SKM-1 treated with dmso at 0.1 percent for 144 hours (cell line): ENCODE data around the gene TAS1R3.

Source experiments
- DNase-seq: peaks from one replicate; lab custom pipeline; 2025; ENCODE audit not compliant: unreplicated experiment; lab: John Stamatoyannopoulos, UW

TAS1R3 gene

DNA sequence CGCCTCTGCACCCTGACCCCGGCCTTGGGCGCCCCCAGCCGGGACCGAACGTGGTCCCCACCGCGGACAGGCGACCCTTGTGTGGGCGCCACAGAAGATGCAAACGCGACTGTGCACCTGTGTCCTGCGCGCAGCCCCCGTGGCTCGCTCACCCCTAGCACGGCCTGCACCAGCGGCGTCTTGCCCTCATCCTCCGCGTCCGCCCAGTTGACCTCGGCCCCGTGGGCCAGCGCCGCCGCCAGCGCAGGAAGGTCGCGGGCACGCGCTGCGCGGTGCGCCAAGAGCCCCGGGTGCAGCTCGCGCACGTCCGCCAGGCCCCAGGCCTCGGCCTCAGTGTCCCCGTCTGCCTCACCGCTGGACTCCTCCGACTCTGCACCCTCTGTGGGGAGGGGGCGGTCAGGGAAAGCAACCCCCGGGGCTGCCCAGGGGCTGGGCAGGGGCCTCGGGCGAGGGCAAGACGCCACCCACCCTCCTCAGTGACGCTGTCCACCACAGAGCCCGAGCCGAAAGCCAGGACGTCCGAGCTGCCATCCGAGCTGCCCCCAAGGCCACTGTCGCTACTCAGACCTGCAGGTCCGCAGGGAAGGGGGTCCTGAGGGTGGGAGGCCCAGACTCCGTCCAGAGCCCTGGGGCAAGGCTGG is 36.7 kb upstream of the TAS1R3 start:
- no peak for DNase-seq

GRCh38 chr1:1295154-1295923 is 35.7 kb upstream of the TAS1R3 start:
- DNase-seq = no peak

DNA sequence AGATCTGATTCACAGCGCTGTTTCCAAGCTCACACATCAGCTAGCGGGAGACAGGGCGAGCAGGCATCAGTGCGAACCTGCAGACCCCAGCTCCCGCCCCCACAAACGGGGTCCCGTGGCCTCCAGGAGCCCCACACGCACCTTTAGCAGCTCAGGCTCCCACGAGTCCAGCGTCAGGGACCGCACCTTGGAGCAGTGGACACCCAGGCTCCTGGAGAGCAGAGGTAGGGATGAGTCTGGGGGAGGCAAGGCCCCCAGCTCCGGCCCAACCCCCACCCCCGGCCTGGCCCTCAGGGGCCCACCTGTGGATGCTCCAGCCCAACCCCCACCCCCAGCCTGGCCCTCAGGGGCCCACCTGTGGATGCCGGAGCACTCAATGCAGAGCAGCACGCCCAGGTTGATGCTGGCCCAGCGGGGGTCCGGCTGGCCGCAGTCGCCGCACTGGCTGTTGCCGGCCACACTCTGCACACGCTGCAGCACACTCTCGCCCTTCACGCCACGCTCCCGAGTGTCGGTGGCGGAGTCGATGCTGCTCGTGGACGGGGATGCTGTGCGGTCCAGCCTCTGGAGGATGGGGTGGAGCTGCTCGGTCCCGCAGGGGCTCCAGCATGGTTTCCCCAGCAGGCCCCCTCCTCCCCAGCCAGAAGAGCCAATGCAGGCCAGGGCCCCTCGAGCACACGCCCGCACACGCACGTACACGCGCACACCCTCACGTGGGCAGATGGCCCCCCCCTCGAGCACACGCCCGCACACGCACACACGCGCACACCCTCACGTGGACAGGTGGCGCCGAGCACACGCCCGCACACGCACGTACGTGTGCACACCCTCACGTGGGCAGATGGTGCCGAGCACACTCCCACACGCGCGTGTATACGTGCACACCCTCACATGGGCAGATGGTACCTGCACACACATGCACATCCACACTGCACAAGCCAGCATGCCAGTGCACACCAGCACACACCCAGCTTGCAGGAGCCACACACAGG is 34.7 kb upstream of the TAS1R3 start:
- DNase-seq = no peak

- DNase-seq = no peak
Observed at GRCh38 chr1:1297802-1298424, 33.2 kb upstream of the TAS1R3 start.

DNA sequence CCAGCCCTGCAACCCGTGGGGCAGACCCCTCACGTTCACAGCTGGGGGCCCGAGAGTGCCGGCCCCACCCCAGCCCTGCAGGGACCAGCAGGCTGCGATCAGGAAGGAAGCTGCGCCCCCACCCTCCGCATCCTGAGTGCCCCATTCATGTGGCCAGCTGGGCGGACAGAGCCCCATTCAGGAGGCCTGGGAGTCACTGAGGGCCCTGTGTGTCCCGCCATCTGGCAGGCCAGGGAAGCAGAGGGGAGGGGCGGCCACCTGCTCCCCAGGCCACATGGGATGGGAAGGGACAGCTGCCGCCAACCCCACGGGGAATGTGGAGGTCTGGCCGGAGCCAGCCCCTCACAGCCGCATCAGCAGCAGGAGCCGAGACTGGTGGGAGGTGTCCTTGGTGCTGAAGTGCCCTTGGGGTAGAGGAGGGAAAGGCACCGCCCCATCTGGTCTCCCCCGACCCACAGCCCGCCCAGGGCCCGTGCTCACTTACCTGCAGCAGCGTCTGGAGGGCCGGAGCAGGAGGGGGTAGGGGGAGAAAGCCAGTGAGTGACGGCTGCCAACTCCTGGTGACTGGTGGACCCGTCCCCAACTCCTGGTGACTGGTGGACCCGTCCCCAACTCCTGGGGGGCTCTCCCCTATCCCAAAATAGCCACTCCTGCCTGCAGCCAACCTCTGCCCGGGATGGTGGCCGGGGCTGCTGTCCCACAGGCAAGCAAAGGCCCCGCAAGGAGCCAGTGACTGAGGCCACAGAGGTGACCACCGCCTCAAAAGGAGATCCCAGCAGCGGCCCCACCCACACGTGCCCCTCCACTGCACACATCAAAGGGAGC is 32.0 kb upstream of the TAS1R3 start:
- no peak for DNase-seq

GRCh38 chr1:1299686-1300351 is 31.3 kb upstream of the TAS1R3 start:
- no peak for DNase-seq

- DNase-seq = no peak
Observed at GRCh38 chr1:1300352-1300739, 30.7 kb upstream of the TAS1R3 start.

DNA sequence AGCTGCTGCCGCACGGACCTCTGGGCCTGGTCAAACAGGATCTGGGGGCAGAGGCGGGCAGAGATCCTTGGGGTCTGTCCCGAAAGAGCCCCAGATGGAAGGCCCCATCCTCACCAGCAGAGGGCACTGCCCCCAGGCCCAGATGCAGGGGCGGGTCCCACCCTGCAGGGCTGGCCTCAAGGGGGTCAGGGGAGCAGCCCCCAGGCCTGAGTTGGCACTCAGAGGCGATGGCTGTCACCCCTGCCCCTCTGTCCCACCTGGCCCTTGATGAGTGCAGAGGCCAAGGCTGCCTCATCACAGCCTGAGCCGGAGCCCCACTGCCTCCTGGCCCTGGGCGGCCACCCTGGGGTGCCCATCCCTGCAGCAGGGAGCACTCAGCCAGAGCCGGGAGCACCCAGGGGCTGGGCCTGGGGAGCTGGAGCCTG is 29.1 kb upstream of the TAS1R3 start:
- DNase-seq = no peak

DNA sequence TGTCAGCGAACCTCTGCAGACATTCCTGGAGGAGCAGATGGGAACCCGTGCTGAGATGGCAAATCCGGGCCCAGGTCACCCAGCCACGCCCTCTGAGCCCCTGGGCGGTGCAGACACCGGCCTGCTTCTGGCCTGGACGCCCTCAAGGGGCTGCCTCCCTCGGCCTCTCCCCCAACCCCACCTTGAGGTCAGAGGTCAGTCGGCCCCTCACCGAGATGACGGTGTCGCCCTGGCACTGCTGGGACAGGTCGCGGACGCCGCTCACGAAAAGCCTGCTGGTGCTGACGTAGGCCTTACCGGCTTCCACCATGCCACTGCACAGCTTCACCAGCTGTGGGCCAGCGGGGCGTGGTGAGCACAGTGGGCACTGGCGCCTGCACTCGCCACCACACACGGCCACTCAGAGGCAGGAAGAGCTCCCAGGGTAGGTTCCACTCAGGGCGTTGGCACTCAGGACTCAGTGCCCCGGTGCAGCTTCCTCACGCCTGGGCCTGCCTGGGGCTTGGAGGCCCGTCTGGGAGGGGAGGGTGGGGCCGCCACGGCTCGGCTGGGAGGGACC is 28.1 kb upstream of the TAS1R3 start:
- no peak for DNase-seq

DNA sequence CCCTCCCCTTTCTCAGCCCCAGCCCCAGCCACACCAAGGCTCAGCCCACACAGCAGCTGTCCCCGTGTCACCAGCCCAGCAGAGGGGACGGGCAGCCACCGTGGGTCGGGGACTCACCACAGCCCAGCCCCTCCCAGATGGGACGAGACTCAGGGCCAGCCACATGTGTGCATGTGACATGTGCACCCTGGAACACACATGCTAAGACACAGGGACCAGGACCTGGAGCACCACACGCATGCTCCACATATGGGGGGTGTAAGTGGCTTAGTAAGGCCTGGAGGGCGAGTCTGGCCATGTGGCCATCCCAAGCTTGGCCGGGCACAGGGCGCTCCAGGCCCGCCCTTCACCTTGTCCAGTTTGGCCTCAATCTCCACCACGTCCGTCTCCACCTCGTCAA is 27.3 kb upstream of the TAS1R3 start:
- DNase-seq = no peak

DNA sequence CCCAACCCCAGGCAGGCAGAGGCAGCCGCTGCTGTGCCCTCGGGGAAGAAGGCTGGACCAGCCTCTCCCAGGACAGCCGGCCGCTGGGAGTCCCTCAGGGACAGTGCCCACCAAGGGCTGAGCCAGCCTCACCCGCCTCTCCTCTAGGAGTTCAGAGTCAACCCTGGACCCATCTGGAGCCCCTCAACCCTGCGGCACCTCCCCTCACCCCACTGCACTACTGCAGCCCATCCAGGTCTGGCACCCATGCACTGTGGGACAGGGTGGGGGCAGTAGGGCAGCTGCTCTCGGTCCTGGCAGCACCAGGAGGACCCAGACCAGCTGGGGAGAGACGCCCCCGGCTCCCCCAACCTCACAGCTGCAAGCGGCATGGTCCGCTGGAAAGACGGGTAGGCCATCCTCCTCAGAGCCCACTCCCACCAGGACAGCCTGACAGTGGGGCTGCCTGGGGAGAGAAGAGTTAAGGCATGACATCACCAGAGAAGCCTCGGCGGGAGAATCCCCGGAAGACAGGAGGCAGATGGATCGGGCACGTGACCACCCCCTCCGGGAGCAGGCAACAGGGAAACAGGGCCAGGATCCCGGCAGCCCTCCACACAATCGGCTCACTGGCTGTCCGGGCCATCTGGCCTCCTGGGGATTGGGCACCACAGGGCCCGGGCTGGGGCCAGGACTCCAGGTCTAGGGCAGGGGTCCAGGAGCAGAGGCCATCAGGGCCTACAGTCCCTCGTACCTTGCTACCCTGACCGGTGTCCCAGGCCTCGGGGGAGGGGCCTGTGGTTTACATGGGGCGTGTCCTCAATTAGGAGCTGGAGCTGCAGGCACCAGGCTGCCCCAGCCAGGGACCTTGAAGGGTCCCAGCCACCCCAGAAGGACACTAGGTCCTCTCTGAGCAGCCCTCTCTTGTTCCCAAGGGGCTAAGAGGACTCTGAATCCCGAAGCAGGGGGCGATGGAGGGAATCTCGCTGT is 26.5 kb upstream of the TAS1R3 start:
- no peak for DNase-seq

- no peak for DNase-seq
Observed at GRCh38 chr1:1305300-1306069, 25.6 kb upstream of the TAS1R3 start.

DNA sequence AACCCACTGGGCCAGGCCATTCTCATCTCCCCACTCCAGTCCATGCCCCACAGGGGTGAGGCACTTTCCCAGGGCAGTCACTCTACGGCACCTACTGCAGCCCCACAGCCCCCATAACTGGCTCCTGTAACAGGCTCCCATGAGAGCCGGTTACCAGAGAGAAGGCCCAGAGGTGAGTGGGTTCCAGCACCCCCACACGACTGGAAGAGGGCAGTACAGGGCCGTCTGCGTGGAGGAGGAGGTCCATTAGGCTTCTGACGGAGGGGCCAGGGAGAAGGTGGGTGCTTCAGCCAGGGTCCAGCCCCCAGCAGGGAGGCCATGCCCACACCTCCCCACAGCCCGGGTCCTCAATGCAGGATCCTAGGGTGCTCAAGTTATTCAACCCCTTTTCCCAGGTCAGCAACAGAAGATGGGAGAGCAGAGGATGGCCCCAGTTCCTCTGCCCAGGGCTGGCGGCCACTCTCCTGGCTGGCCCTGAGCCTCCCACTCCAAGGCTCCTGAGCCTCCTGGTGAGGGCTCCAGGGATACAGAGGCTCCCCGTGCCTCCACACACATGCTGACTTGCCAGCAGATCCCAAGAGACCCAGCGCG is 24.9 kb upstream of the TAS1R3 start:
- no peak for DNase-seq

- no peak for DNase-seq
Observed at GRCh38 chr1:1306661-1307260, 24.3 kb upstream of the TAS1R3 start.

DNA sequence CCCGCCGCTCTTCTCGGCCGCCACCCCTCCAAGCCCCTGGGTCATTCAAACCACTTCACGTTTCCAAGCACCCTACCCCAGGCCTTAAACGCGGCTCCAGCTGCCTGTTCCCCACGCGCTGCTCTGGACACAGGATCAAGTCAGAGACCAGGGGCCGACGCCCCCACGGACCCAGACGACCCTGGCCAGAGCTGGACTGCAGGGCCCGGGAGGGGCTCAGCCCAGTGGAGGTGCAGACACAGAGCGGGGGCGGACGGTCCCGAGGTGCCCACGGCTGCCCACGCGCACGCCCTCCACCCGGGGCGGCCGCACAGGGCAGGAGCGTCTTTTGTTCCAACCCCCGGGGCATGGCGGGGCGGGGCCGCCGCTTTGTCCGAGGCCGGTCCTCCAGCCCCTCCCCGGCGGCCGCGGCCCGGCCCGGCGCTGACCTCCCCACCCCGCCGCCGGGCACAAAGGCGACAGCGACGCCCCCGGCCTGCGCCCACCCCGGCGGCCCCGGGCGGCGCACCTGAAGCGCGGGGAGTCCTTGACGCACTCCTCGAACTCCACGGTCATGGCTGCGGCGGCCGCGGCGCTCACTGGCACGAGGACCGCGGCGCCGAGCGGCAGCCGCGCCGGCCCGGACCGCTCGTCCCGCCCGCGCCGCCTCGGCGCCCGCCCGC is 23.7 kb upstream of the TAS1R3 start:
- no peak for DNase-seq
